Measurements from ENCODE around the gene TIGD6. TPM values are rescaled to one million over a fixed set of nuclear protein-coding genes. Genes with fewer than 3 reads are reported as not detected.
A peak's percentile ranks its signal among the peaks of the same experiment; 100 is the strongest.

The TIGD6 gene
- 1 to 10 TPM; 1.2 to 4.5 (median 2.7) TPM for total RNA-seq

DNA sequence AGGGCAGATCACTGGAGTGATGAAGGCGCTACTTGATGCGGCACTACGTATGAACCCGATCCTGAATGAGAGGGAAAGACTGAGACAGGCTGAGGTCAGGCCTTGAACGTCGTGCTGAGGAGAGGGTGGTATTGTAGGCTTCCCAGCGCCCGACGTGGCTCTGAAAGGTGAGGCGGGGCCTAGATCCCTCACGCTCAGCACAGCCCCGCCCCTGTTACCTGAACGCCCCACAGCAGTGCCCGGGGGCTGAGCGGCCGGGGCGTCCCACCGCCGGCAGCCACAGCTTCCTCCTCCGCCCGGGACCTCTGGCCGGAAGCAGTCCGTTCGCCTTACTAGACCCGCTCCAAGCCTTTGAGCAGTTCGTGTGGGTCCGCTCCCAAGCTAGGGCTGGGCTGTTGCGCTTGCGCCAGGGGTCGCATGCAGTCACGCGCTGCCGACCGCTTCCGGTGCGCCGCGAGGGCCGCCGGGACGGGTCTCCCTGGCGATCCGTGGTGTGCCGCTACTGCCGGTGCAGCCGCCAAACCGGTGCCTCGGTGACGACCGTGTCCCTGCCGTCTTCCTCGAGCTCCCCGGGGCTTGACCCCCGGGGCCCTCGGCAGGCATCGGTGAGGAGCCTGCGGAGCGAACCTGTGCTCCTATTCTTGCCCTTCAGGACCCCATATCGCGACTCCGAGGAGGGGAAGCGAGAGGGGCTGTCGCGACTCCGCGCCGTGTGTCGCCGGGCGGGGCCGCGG is at the start of gene TIGD6, which contains the start of gene HMGXB3:
Gene TIGD6 (minus strand): TSS at position 399 of the 734 bp plus-strand sequence. CDS start 4,306 bp downstream, outside the sequence.
Gene HMGXB3 (plus strand): TSS at position 484 of the 734 bp plus-strand sequence. CDS start 4,114 bp downstream, outside the sequence.
- H3K4me3 ChIP-seq, result peak within 1 kb of the TSS; percentile 83 to 99 (median 94)
- H3K27ac ChIP-seq, result peak within 1 kb of the TSS; percentile 87 to 94 (median 90)
- DNase-seq, result peak; percentile 91 to 96 (median 91)
- H3K27me3 ChIP-seq, result no peaks in the 10 kb centered on the region
- H3K4me1 ChIP-seq, result peaks cover 0 to 28% (median 0%) of the 10 kb centered on the region in 4 donors
- no peaks in the 10 kb centered on the region for H3K9me3 ChIP-seq
- TF ChIP-seq, protein P1, sequence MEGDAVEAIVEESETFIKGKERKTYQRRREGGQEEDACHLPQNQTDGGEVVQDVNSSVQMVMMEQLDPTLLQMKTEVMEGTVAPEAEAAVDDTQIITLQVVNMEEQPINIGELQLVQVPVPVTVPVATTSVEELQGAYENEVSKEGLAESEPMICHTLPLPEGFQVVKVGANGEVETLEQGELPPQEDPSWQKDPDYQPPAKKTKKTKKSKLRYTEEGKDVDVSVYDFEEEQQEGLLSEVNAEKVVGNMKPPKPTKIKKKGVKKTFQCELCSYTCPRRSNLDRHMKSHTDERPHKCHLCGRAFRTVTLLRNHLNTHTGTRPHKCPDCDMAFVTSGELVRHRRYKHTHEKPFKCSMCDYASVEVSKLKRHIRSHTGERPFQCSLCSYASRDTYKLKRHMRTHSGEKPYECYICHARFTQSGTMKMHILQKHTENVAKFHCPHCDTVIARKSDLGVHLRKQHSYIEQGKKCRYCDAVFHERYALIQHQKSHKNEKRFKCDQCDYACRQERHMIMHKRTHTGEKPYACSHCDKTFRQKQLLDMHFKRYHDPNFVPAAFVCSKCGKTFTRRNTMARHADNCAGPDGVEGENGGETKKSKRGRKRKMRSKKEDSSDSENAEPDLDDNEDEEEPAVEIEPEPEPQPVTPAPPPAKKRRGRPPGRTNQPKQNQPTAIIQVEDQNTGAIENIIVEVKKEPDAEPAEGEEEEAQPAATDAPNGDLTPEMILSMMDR (IDR thresholded peaks at IDR 0.05), result peak in 2 of 6 experiments; percentile 7 to 32
- TF ChIP-seq POLR2A (IDR thresholded peaks at IDR 0.05), result peak; percentile 58 to 68
- H3K36me3 ChIP-seq, result no peaks in the 10 kb centered on the region

GRCh38 chr5:150046031-150046430 is 45.6 kb upstream of the TIGD6 start:
- no peak for DNase-seq
- H3K36me3 ChIP-seq, result peaks cover 0 to 91% (median 0%) of the 10 kb centered on the region in 3 donors
- H3K9me3 ChIP-seq, result no peaks in the 10 kb centered on the region
- H3K4me3 ChIP-seq, result no peak overlapping the region
- H3K27ac ChIP-seq, result no peak overlapping the region
- no peaks in the 10 kb centered on the region for H3K27me3 ChIP-seq
- peaks cover 0 to 17% (median 3%) of the 10 kb centered on the region in 4 donors for H3K4me1 ChIP-seq
- TF ChIP-seq, protein P1 (IDR thresholded peaks at IDR 0.05), result no peak
- TF ChIP-seq POLR2A (IDR thresholded peaks at IDR 0.05), result no peak

GRCh38 chr5:150045549-150045948 is 45.1 kb upstream of the TIGD6 start:
- H3K36me3 ChIP-seq, result peaks cover 0 to 91% (median 0%) of the 10 kb centered on the region in 3 donors
- no peaks in the 10 kb centered on the region for H3K9me3 ChIP-seq
- peak in 1 of 3 donors; percentile 18 for DNase-seq
- TF ChIP-seq, protein P1 (IDR thresholded peaks at IDR 0.05), result peak in 1 of 6 experiments; percentile 7
- no peak for TF ChIP-seq POLR2A (IDR thresholded peaks at IDR 0.05)
- no peak overlapping the region for H3K4me3 ChIP-seq
- no peaks in the 10 kb centered on the region for H3K27me3 ChIP-seq
- H3K27ac ChIP-seq, result no peak overlapping the region
- H3K4me1 ChIP-seq, result peaks cover 0 to 17% (median 3%) of the 10 kb centered on the region in 4 donors

DNA sequence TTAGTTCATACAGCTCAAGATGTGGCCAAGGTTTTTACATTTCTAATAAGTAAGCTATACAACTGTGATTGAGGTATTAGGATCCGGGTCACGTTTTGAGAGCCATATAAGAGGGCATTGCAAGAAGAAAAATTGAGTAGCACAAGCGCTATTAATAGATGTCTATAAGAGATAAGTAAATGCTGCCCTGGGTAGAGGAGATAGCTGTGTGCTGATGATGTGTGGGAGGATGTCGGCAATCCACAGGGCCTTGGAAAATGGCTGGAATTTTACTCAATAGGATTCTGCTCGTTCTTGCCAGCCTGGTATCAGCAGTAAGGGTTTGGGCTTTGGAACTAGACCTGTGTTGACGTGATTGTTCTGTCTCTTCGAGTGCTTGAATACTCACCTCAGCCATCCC is 44.3 kb upstream of the TIGD6 start:
- Histone ChIP-seq H3K36me3 (peaks cover 0 to 91% (median 0%) of the 10 kb centered on the region in 3 donors), H3K4me3 (no peak overlapping the region), H3K9me3 (no peaks in the 10 kb centered on the region), H3K27me3 (no peaks in the 10 kb centered on the region), H3K4me1 (peaks cover 0 to 17% (median 3%) of the 10 kb centered on the region in 4 donors), H3K27ac (no peak overlapping the region)
- no peak for TF ChIP-seq POLR2A (IDR thresholded peaks at IDR 0.05)
- TF ChIP-seq, protein P1 (IDR thresholded peaks at IDR 0.05), result no peak
- no peak for DNase-seq

GRCh38 chr5:150044329-150044681 is 43.9 kb upstream of the TIGD6 start:
- peaks cover 0 to 91% (median 0%) of the 10 kb centered on the region in 3 donors for H3K36me3 ChIP-seq
- no peak for DNase-seq

More at GRCh38 chr5:150044329-150044681, 43.9 kb upstream of the TIGD6 start:
- Histone ChIP-seq H3K4me1 (peaks cover 0 to 17% (median 3%) of the 10 kb centered on the region in 4 donors), H3K4me3 (no peak overlapping the region), H3K27ac (no peak overlapping the region), H3K27me3 (no peaks in the 10 kb centered on the region), H3K9me3 (no peaks in the 10 kb centered on the region)
- TF ChIP-seq, protein P1 (IDR thresholded peaks at IDR 0.05), result no peak
- no peak for TF ChIP-seq POLR2A (IDR thresholded peaks at IDR 0.05)
